NCI-H524 treated with DMSO at 0.1 percent for 48 hours (cell line): ENCODE measurements around the gene PDK3.

Experiments
- DNase-seq: peaks from one replicate; lab custom pipeline; 2025; lab: John Stamatoyannopoulos, UW

Gene PDK3

GRCh38 chrX:24553011-24553410 lies 87.9 kb downstream of the PDK3 start:
- DNase-seq: no peak

- no peak for DNase-seq
These were observed 96.0 kb downstream of the PDK3 start for GRCh38 chrX:24561121-24561520.

DNA sequence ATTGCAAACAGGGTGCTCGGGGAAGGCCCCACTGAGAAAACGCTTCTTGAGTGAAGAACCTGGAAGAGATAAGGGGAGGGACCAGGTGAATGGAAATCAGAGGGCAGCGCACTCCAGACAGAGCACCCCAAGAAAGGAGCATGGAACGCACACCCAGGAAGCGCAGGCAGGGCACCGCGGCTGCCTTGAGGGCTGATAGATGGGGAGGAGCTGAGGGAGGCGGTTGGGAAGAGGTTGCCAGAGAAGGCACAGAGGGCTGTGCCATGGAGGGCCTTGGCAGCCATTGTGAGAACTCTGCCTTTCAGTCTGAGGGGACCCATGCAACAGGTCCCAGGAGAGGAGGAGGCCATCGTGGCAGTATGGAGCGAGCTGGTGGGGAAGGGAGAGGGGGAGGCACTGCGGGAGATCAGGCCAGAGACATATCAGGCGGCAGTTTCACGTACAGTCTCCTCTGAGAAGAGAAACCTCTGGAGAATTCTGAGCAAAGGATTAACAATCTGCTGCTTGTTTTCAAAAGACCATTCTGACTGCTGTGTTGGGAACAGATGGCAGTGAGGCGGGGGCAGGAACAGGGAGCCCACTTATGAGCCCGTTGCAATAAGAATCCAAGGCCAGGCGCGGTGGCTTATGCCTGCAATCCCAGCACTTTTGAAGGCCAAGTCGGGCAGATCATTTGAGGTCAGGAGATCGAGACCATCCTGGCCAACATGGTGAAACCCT lies 98.4 kb downstream of the PDK3 start:
- peak; percentile 94 for DNase-seq

- DNase-seq: no peak
These were observed 101.2 kb downstream of the PDK3 start for GRCh38 chrX:24566240-24566639.

DNA sequence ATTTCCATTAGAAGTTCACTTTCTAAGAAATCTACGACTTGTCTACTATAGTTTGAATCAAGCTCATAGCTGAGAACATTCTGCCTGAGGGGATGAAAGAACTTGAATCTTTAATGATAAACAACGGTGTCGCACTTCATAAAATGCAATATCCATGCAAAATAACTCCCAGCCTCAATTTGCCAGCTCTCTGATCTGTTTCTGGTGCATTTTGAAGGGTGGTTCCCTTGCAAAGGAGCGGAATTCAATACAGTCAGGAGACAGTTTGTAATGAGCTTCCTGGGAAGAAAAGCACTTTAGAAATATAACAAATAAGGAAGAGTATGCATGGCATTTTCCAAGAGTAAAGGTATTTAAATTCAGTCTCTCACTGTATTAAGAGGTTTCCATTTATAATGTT lies 102.1 kb downstream of the PDK3 start:
- DNase-seq: no peak

- DNase-seq: peak; percentile 47
These were observed 109.7 kb downstream of the PDK3 start for GRCh38 chrX:24574743-24575142.

- DNase-seq: no peak
These were observed 110.4 kb downstream of the PDK3 start for GRCh38 chrX:24575496-24575895.

DNA sequence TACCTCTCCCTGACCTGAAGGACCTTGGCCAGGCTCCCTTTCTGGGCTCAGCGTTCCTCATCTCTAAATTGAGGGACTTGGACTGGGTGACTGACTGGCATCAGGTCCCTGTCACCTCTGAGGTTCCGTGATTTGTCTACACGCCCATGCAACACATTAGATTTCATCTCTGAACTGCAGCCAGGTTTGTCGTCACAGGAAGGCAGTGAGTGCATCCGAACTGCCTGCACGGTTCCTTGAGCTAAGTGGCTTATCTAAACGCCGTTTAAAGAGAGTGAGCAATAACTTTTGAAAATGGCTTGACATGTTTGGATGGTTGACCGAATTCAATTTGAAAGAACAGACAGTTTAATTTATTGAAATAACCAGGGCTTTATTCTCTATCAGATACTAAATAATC lies 112.0 kb downstream of the PDK3 start:
- no peak for DNase-seq
